ENCODE data around the gene LARP7.

LARP7 gene

DNA sequence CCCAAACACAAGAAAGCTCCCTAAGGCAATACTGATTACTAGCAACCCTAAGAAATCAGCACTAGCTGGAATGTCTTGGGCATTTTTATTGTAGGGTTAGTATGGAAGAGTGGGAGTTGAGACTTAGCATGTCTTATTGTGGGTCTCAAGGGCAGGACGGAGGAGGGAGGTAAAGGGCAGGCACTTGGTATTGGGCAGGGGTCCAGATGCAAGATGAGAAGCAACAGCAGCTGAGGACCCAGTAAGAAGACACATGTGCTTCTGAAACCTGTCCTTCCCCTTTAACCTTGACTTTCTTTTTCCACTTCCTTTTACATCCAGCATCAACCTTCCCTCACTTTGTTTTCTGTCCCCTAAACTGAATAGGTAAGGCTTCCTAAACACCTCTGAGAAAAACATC, 37.4 kb downstream of the LARP7 start (continued):
- TF ChIP-seq, protein P1, sequence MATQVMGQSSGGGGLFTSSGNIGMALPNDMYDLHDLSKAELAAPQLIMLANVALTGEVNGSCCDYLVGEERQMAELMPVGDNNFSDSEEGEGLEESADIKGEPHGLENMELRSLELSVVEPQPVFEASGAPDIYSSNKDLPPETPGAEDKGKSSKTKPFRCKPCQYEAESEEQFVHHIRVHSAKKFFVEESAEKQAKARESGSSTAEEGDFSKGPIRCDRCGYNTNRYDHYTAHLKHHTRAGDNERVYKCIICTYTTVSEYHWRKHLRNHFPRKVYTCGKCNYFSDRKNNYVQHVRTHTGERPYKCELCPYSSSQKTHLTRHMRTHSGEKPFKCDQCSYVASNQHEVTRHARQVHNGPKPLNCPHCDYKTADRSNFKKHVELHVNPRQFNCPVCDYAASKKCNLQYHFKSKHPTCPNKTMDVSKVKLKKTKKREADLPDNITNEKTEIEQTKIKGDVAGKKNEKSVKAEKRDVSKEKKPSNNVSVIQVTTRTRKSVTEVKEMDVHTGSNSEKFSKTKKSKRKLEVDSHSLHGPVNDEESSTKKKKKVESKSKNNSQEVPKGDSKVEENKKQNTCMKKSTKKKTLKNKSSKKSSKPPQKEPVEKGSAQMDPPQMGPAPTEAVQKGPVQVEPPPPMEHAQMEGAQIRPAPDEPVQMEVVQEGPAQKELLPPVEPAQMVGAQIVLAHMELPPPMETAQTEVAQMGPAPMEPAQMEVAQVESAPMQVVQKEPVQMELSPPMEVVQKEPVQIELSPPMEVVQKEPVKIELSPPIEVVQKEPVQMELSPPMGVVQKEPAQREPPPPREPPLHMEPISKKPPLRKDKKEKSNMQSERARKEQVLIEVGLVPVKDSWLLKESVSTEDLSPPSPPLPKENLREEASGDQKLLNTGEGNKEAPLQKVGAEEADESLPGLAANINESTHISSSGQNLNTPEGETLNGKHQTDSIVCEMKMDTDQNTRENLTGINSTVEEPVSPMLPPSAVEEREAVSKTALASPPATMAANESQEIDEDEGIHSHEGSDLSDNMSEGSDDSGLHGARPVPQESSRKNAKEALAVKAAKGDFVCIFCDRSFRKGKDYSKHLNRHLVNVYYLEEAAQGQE (tag by site-specific recombination; IDR thresholded peaks at IDR 0.05): no peak

DNA sequence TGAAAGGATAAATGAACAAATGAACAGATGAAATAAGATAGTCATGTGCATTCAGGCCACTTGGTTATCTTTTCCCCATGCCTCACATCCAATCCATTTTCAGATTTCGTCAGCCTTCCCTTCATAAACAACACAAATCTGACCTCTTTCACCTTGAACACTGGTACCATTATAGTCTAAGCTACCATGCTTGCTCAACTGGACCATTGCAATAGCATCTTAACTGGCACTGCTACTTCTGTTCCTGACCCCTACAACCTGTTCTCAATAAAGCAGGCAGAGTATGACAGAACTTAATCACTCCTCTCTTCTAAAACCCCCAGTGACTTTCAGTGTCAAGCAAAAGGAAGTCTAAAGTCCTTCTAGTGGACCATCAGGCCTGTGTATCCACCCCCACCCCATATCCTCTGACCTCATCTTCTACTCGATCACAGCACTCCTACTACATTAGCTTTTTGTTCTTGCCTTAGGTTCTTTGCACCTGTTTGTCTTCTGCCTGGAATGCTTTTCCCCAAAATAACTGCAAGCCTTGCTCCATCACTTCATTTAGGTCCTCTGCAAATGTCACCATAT, 40.7 kb downstream of the LARP7 start:
- ChIA-PET CTCF (no interaction called here), POLR2A (no interaction called here)
- Histone ChIP-seq H3K27ac (ENCODE audit: extremely low read depth, low read depth, low read length) (no peak overlapping the region), H3K9me3 (ENCODE audit: control insufficient read depth, insufficient read depth, low read depth, low read length) (no peaks in the 10 kb centered on the region), H3K4me3 (ENCODE audit: low read depth, low read length) (no peak overlapping the region), H3K36me3 (ENCODE audit: control insufficient read depth in 2 of 2, insufficient read depth in 1 of 2, low read length in 2 of 2) (no peaks in the 10 kb centered on the region), H3K4me1 (ENCODE audit: control insufficient read depth, insufficient read depth, low read length) (no peaks in the 10 kb centered on the region)
- TF ChIP-seq GFI1B (tag by site-specific recombination; IDR thresholded peaks at IDR 0.05): no peak
- no peak for TF ChIP-seq REPIN1 (tag by site-specific recombination; IDR thresholded peaks at IDR 0.05; ENCODE audit: low read depth)
- TF ChIP-seq, protein P2, sequence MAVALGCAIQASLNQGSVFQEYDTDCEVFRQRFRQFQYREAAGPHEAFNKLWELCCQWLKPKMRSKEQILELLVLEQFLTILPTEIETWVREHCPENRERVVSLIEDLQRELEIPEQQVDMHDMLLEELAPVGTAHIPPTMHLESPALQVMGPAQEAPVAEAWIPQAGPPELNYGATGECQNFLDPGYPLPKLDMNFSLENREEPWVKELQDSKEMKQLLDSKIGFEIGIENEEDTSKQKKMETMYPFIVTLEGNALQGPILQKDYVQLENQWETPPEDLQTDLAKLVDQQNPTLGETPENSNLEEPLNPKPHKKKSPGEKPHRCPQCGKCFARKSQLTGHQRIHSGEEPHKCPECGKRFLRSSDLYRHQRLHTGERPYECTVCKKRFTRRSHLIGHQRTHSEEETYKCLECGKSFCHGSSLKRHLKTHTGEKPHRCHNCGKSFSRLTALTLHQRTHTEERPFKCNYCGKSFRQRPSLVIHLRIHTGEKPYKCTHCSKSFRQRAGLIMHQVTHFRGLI (tag by site-specific recombination; IDR thresholded peaks at IDR 0.05): no peak
- no peak for TF ChIP-seq ZNF266 (tag by site-specific recombination; IDR thresholded peaks at IDR 0.05; ENCODE audit: low read depth)
- no peak for TF ChIP-seq ZNF169 (tag by site-specific recombination; IDR thresholded peaks at IDR 0.05)
- TF ChIP-seq, protein P3, sequence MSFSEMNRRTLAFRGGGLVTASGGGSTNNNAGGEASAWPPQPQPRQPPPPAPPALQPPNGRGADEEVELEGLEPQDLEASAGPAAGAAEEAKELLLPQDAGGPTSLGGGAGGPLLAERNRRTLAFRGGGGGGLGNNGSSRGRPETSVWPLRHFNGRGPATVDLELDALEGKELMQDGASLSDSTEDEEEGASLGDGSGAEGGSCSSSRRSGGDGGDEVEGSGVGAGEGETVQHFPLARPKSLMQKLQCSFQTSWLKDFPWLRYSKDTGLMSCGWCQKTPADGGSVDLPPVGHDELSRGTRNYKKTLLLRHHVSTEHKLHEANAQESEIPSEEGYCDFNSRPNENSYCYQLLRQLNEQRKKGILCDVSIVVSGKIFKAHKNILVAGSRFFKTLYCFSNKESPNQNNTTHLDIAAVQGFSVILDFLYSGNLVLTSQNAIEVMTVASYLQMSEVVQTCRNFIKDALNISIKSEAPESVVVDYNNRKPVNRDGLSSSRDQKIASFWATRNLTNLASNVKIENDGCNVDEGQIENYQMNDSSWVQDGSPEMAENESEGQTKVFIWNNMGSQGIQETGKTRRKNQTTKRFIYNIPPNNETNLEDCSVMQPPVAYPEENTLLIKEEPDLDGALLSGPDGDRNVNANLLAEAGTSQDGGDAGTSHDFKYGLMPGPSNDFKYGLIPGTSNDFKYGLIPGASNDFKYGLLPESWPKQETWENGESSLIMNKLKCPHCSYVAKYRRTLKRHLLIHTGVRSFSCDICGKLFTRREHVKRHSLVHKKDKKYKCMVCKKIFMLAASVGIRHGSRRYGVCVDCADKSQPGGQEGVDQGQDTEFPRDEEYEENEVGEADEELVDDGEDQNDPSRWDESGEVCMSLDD (tag by site-specific recombination; IDR thresholded peaks at IDR 0.05): no peak
- no peak for TF ChIP-seq ZIC2 (tag by site-specific recombination; IDR thresholded peaks at IDR 0.05)
- TF ChIP-seq, protein P4, sequence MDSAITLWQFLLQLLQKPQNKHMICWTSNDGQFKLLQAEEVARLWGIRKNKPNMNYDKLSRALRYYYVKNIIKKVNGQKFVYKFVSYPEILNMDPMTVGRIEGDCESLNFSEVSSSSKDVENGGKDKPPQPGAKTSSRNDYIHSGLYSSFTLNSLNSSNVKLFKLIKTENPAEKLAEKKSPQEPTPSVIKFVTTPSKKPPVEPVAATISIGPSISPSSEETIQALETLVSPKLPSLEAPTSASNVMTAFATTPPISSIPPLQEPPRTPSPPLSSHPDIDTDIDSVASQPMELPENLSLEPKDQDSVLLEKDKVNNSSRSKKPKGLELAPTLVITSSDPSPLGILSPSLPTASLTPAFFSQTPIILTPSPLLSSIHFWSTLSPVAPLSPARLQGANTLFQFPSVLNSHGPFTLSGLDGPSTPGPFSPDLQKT (IDR thresholded peaks at IDR 0.05; ENCODE audit: borderline replicate concordance, low read depth, low read length): no peak
- TF ChIP-seq SP3 (tag by site-specific recombination; IDR thresholded peaks at IDR 0.05): no peak

DNA sequence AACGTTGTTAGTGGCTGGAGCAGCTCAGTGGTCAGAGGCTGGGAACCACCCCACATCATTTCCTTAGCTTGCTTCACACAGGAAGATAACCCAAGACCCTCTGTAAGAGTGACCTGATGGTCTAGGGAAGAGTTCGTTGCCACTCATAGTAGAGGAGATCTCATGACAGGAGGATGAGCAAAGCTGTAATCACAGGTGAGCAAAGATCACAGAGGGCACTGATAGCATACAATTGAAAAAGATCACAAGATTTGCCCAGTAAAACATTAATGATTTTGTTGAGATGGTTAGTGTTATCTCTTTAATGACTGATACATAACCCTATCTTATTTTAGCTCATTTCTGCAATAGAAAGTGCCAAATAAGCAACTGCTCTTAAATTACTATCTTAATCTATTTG, 44.1 kb downstream of the LARP7 start:
- no peaks in the 10 kb centered on the region for H3K9me3 ChIP-seq (ENCODE audit: control insufficient read depth, insufficient read depth, low read depth, low read length)
- no peaks in the 10 kb centered on the region for H3K4me1 ChIP-seq (ENCODE audit: control insufficient read depth, insufficient read depth, low read length)
- H3K27ac ChIP-seq (ENCODE audit: extremely low read depth, low read depth, low read length): no peak overlapping the region
- H3K4me3 ChIP-seq (ENCODE audit: low read depth, low read length): no peak overlapping the region
- ChIA-PET POLR2A (no interaction called here), CTCF (no interaction called here)
- H3K36me3 ChIP-seq (ENCODE audit: control insufficient read depth in 2 of 2, insufficient read depth in 1 of 2, low read length in 2 of 2): no peaks in the 10 kb centered on the region
- TF ChIP-seq ZNF747 (tag by site-specific recombination; IDR thresholded peaks at IDR 0.05) (no peak), ZNF174 (tag by site-specific recombination; IDR thresholded peaks at IDR 0.05) (no peak), ZFP37 (tag by site-specific recombination; IDR thresholded peaks at IDR 0.05) (no peak), ZNF777 (tag by site-specific recombination; IDR thresholded peaks at IDR 0.05; ENCODE audit: borderline replicate concordance) (no peak), ZSCAN23 (tag by site-specific recombination; IDR thresholded peaks at IDR 0.05) (no peak), KLF1 (tag by site-specific recombination; IDR thresholded peaks at IDR 0.05) (no peak)
- TF ChIP-seq, protein P5, sequence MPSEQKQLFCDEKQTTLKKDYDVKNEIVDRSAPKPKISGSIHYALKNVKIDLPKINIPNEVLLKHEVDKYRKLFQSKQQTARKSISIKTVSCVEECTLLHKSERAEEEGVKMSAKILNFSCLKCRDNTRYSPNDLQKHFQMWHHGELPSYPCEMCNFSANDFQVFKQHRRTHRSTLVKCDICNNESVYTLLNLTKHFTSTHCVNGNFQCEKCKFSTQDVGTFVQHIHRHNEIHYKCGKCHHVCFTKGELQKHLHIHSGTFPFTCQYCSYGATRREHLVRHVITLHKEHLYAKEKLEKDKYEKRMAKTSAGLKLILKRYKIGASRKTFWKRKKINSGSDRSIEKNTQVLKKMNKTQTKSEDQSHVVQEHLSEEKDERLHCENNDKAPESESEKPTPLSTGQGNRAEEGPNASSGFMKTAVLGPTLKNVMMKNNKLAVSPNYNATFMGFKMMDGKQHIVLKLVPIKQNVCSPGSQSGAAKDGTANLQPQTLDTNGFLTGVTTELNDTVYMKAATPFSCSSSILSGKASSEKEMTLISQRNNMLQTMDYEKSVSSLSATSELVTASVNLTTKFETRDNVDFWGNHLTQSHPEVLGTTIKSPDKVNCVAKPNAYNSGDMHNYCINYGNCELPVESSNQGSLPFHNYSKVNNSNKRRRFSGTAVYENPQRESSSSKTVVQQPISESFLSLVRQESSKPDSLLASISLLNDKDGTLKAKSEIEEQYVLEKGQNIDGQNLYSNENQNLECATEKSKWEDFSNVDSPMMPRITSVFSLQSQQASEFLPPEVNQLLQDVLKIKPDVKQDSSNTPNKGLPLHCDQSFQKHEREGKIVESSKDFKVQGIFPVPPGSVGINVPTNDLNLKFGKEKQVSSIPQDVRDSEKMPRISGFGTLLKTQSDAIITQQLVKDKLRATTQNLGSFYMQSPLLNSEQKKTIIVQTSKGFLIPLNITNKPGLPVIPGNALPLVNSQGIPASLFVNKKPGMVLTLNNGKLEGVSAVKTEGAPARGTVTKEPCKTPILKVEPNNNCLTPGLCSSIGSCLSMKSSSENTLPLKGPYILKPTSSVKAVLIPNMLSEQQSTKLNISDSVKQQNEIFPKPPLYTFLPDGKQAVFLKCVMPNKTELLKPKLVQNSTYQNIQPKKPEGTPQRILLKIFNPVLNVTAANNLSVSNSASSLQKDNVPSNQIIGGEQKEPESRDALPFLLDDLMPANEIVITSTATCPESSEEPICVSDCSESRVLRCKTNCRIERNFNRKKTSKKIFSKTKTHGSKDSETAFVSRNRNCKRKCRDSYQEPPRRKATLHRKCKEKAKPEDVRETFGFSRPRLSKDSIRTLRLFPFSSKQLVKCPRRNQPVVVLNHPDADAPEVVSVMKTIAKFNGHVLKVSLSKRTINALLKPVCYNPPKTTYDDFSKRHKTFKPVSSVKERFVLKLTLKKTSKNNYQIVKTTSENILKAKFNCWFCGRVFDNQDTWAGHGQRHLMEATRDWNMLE (tag by site-specific recombination; conservative IDR thresholded peaks at IDR 0.05; ENCODE audit: low read depth): no peak
- TF ChIP-seq, protein P6, sequence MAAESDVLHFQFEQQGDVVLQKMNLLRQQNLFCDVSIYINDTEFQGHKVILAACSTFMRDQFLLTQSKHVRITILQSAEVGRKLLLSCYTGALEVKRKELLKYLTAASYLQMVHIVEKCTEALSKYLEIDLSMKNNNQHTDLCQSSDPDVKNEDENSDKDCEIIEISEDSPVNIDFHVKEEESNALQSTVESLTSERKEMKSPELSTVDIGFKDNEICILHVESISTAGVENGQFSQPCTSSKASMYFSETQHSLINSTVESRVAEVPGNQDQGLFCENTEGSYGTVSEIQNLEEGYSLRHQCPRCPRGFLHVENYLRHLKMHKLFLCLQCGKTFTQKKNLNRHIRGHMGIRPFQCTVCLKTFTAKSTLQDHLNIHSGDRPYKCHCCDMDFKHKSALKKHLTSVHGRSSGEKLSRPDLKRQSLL (tag by site-specific recombination; IDR thresholded peaks at IDR 0.05): no peak

All from HEK293 (cell line).